K562 treated with DMSO at 1 percent for 48 hours (cell line): ENCODE data around the gene LRRC10B. TPM values are rescaled to one million over a fixed set of nuclear protein-coding genes. Genes with fewer than 3 reads are reported as not detected.

Experiments
- total RNA-seq: library from RNA; unstranded; fragments of 300-600 nt; gene quantifications from 2 replicates; pipeline ENCODE4 v1.2.3, GENCODE V29; 2022; ENCODE audit warnings: low replicate concordance; ENCODE audit errors: extremely low read depth

LRRC10B gene
- total RNA-seq = not detected in 2 replicates

GRCh38 chr11:61507962-61508861 is at the start of gene LRRC10B:
Gene LRRC10B, plus strand, starts transcription at chr11:61508749. Its CDS starts 250 bp downstream, at chr11:61508999.

Other genes starting within 250 kb of the LRRC10B start
- not detected in 2 replicates for gene VWCE, start 213.4 kb upstream of the LRRC10B start, total RNA-seq
- gene DDB1, start 175.6 kb upstream of the LRRC10B start, total RNA-seq = 223 TPM in 1 of 2 replicates, not detected in the other
- gene TKFC, start 175.5 kb upstream of the LRRC10B start, total RNA-seq = not detected in 2 replicates
- gene CYB561A3, start 146.9 kb upstream of the LRRC10B start, total RNA-seq = not detected in 2 replicates
- gene TMEM138, start 146.4 kb upstream of the LRRC10B start, total RNA-seq = not detected in 2 replicates
- not detected in 2 replicates for gene TMEM216, start 116.2 kb upstream of the LRRC10B start, total RNA-seq
- gene CPSF7, start 78.8 kb upstream of the LRRC10B start, total RNA-seq = not detected in 2 replicates
- not detected in 2 replicates for gene SDHAF2, start 78.6 kb upstream of the LRRC10B start, total RNA-seq
- not detected in 2 replicates for gene SYT7, start 72.3 kb downstream of the LRRC10B start, total RNA-seq
- not detected in 2 replicates for gene DAGLA, start 171.6 kb downstream of the LRRC10B start, total RNA-seq
- gene MYRF, start 243.9 kb downstream of the LRRC10B start, total RNA-seq = not detected in 2 replicates